Glutamatergic neuron (in vitro differentiated cells): ENCODE results near the gene LBHD1. TPM values are rescaled to one million over a fixed set of nuclear protein-coding genes. Genes with fewer than 3 reads are reported as not detected.

ENCODE experiments used
- DNase-seq: peaks from one replicate; pipeline ENCODE4 v3.0.0; 2022
- H3K27ac Mint-ChIP-seq: one replicate; pipeline ENCODE4 v1.8.0; 2020; ENCODE audit warnings: mild to moderate bottlenecking, mixed read lengths, inconsistent platforms; ENCODE audit not compliant: unreplicated experiment
- H3K27me3 Mint-ChIP-seq: one replicate; pipeline ENCODE4 v1.8.0; 2020; ENCODE audit warnings: mild to moderate bottlenecking, moderate library complexity, mixed read lengths, inconsistent platforms; ENCODE audit not compliant: unreplicated experiment
- H3K36me3 Mint-ChIP-seq: one replicate; pipeline ENCODE4 v1.8.0; 2020; ENCODE audit warnings: mild to moderate bottlenecking, mixed read lengths, inconsistent platforms; ENCODE audit not compliant: unreplicated experiment
- H3K4me1 Mint-ChIP-seq: one replicate; pipeline ENCODE4 v1.8.0; 2020; ENCODE audit warnings: mild to moderate bottlenecking, low read depth, mixed read lengths, inconsistent platforms; ENCODE audit not compliant: unreplicated experiment
- H3K4me3 Mint-ChIP-seq: one replicate; pipeline ENCODE4 v1.8.0; 2020; ENCODE audit warnings: mild to moderate bottlenecking, mixed read lengths, inconsistent platforms; ENCODE audit not compliant: unreplicated experiment
- H3K9me3 Mint-ChIP-seq: one replicate; pipeline ENCODE4 v1.8.0; 2020; ENCODE audit warnings: mild to moderate bottlenecking, moderate library complexity, mixed read lengths, inconsistent platforms; ENCODE audit not compliant: unreplicated experiment
- total RNA-seq: library from RNA; stranded (reverse); fragmentation: NEBNext Ultra II Directional; extraction: Animal tissue kit (Norgen Biotek cat#: 25700); gene quantifications from one replicate; pipeline ENCODE4 v1.2.1, GENCODE V29; 2021; ENCODE audit not compliant: unreplicated experiment
- TF ChIP-seq, protein P1 (sequence below): fragments of 200-600 bp; sonication (generic); IDR thresholded peaks from one replicate; pipeline ENCODE4 v1.5.0; 2021; ENCODE audit not compliant: partially characterized antibody, unreplicated experiment

LBHD1 gene
- total RNA-seq, 1 donor from 2014 or later, result 4.6 TPM

DNA sequence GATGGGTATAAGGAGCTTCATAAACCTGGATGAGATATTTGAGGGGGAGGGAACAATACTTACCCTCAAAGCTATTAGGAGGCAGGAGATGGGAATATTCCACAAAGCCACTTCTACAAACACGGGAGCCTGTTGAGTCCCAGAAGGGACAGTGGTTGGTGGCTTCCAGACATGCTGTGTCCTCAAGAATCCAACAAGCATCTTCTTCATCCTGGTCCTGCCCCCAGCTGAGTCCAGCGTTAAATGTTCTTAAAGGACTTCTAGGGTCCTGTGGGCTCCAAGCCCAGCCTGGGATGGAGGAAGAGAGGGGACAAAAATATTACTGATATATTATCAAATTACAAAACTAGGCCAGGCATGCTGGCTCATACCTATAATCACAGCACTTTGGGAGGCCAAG is 4.6 kb downstream of the LBHD1 start:
- Mint-ChIP-seq H3K36me3 (no peaks in the 10 kb centered on the region), H3K27ac (no peak overlapping the region), H3K4me3 (peak overlapping the region; percentile 96), H3K4me1 (peaks cover 13% of the 10 kb centered on the region), H3K27me3 (peaks cover 9% of the 10 kb centered on the region), H3K9me3 (peaks cover 13% of the 10 kb centered on the region)
- DNase-seq, result no peak
- TF ChIP-seq, protein P1, sequence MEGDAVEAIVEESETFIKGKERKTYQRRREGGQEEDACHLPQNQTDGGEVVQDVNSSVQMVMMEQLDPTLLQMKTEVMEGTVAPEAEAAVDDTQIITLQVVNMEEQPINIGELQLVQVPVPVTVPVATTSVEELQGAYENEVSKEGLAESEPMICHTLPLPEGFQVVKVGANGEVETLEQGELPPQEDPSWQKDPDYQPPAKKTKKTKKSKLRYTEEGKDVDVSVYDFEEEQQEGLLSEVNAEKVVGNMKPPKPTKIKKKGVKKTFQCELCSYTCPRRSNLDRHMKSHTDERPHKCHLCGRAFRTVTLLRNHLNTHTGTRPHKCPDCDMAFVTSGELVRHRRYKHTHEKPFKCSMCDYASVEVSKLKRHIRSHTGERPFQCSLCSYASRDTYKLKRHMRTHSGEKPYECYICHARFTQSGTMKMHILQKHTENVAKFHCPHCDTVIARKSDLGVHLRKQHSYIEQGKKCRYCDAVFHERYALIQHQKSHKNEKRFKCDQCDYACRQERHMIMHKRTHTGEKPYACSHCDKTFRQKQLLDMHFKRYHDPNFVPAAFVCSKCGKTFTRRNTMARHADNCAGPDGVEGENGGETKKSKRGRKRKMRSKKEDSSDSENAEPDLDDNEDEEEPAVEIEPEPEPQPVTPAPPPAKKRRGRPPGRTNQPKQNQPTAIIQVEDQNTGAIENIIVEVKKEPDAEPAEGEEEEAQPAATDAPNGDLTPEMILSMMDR, result no peak

DNA sequence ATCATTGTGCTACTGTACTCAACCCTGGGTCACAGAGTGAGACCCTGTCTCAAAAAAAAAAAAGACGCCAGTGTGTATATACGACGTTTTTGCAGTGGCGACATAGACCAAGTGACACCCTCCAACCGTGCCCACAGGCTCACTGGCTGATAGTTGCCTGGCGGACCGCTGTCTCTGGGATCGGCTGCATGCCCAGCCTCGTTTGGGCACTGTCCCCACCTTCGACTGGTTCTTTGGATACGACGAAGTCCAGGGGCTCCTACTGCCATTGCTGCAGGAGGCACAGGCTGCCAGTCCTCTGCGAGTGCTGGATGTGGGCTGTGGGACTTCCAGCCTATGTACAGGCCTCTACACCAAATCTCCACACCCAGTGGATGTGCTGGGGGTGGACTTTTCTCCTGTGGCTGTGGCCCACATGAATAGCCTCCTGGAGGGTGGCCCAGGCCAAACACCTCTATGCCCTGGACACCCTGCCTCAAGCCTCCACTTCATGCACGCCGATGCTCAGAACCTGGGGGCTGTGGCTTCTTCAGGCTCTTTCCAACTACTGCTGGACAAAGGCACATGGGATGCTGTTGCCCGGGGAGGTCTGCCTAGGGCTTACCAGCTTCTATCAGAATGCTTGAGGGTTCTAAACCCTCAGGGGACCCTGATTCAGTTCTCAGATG is 5.7 kb downstream of the LBHD1 start:
- Mint-ChIP-seq H3K27me3 (peaks cover 7% of the 10 kb centered on the region), H3K4me1 (peaks cover 13% of the 10 kb centered on the region), H3K9me3 (peaks cover 13% of the 10 kb centered on the region), H3K36me3 (no peaks in the 10 kb centered on the region), H3K27ac (peak overlapping the region; percentile 59), H3K4me3 (peak overlapping the region; percentile 96)
- TF ChIP-seq, protein P1, result no peak
- DNase-seq, result no peak

DNA sequence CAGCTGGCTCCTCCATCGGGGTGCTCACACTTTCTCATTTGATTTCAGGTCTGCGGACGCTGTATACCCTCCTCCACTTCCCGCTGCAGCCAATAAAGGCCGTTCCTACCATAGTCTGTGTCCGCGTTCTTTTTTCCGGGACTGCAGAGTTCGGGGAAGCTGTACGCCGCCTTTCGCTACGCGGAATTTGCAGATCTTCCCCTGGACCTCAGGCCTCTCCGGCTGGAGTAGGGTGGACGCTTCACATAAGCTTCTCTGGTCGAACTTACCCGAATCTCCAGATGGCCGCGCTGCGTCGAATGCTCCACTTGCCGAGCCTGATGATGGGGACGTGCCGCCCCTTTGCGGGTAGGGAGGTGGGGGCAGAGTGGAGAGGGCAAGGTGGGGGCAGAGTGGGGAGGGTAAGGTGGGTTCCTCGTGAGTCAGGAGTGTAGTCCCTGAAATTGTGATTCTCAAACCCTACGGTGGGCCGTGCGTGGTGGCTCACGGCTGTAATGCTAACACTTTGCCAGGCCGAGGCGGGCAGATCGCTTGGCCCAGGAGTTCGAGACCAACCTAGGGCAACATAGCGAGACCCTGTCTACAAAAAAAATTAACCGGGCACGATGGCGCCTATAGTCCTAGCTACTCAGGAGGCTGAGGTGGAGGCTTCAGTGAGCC is 6.3 kb downstream of the LBHD1 start:
- Mint-ChIP-seq H3K27me3 (peaks cover 4% of the 10 kb centered on the region), H3K27ac (peak overlapping the region; percentile 94), H3K36me3 (no peaks in the 10 kb centered on the region), H3K4me1 (peaks cover 10% of the 10 kb centered on the region), H3K9me3 (peaks cover 13% of the 10 kb centered on the region), H3K4me3 (peak overlapping the region; percentile 96)
- TF ChIP-seq, protein P1, result no peak
- DNase-seq, result peak; percentile 50

DNA sequence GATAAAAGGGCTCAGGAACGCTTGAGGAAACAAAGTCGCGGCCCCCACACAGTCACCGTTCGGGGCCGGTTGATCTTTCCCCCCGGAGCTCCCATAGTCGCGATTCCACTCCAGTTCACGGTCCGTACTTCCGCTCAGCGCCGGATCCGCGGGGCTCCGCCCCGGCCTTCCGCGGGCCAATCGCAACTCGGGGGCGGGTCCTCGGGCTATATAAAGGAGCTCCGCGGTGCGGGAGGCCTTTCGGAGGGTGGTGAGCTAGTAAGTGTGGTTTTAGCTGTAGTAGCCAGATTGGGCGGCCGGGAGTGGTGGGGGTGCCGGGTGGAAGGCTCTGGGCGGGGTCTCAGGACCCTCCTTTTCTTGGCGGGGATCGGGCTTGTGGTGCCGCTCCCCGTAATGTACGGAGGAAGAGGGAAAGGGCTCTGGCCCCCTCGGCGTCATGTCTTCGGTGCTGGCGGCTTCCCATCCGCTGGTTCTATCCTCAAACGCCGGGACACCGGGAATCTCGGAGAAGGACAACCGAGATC is 6.9 kb downstream of the LBHD1 start, which contains the start of the genes C11orf98 and CSKMT:
TSS of gene C11orf98 (minus strand) at position 136 of the 524 bp plus-strand sequence. CDS start at position 95, 41 bp downstream.
TSS of gene CSKMT (plus strand) at position 238 of the 524 bp plus-strand sequence. CDS start 568 bp downstream, outside the sequence.
- no peaks in the 10 kb centered on the region for H3K36me3 Mint-ChIP-seq
- peak; percentile 97 for DNase-seq
- peak within 1 kb of the TSS; percentile 94 for H3K27ac Mint-ChIP-seq
- peaks cover 13% of the 10 kb centered on the region for H3K9me3 Mint-ChIP-seq
- peak within 1 kb of the TSS; percentile 96 for H3K4me3 Mint-ChIP-seq
- TF ChIP-seq, protein P1, result no peak
- H3K4me1 Mint-ChIP-seq, result peaks cover 10% of the 10 kb centered on the region
- H3K27me3 Mint-ChIP-seq, result peaks cover 4% of the 10 kb centered on the region
